ENCODE results near the gene GPRC5D. TPM values are rescaled to one million over a fixed set of nuclear protein-coding genes. Genes with fewer than 3 reads are reported as not detected.

GPRC5D gene
- polyA plus RNA-seq, 3 donors: 0.33 to 0.80 (median 0.71) TPM

DNA sequence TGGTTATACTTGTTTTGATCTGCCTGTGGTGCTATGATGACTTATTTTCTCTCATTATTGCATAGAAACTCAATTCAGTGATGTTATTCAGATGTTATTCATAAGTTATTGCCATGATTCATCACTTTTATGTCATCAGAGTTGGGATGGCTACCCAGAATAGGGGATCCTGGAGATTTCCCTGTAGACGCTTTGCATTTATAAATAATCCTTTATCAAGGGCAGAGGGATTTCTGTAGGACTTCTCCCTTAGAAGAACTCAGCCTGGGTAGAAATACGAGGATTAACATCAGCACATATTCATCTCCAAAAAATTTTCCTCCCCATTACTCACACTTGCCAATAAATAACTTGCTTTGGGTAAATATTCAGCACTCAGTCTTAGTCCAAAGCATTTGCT is 55.7 kb downstream of the GPRC5D start:
- no peak for DNase-seq (ENCODE audit: extremely low read depth in 1 of 11, low read depth in 9 of 11, low spot score in 4 of 11)

GRCh38 chr12:12893438-12893837 is 58.5 kb downstream of the GPRC5D start:
- DNase-seq (ENCODE audit: extremely low read depth in 1 of 11, low read depth in 9 of 11, low spot score in 4 of 11): no peak

DNA sequence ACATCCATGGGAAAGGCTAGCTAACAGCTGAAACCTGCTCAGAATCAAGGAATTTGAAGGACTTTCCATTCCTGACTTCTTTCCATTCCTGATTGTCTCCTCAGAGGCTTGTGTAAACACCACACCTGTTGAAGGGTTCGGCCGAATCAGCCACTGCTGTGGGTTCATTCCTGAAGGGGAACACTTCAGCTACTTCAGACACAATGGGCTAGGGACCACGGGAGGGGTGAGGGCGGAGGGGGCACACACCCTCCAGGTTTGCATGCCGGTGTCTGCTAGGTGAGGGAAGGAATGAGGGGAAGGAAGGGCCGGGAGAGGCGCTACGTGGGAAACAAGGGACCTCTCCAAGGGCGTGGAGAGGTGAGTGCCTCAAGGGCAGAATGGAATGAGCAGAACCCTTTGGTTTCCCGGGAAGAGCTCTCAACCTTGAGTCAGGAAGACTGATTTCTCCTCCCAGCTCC is 59.3 kb downstream of the GPRC5D start:
- DNase-seq (ENCODE audit: extremely low read depth in 1 of 11, low read depth in 9 of 11, low spot score in 4 of 11): no peak

GRCh38 chr12:12891881-12892355 is 60.1 kb downstream of the GPRC5D start:
- DNase-seq (ENCODE audit: extremely low read depth in 1 of 11, low read depth in 9 of 11, low spot score in 4 of 11): no peak

GRCh38 chr12:12891080-12891880 is 60.7 kb downstream of the GPRC5D start, which contains the start of gene GPRC5A:
Gene GPRC5A (plus strand): TSS chr12:12891562. CDS start chr12:12908250, 16,688 bp downstream.
- peak in 9 of 11 donors; percentile 64 to 84 (median 77) for DNase-seq (ENCODE audit: extremely low read depth in 1 of 11, low read depth in 9 of 11, low spot score in 4 of 11)

Other genes with a start within 250 kb of the GPRC5D start
- gene CDKN1B, start 234.8 kb downstream of the GPRC5D start, polyA plus RNA-seq (ENCODE audit: insufficient read length in 3 of 3): 10 to 100 TPM; 67.7 to 80.1 (median 71.2) TPM
- 10 to 100 TPM; 10.1 to 14.2 (median 13.3) TPM for gene APOLD1, start 166.5 kb downstream of the GPRC5D start, polyA plus RNA-seq (ENCODE audit: insufficient read length in 3 of 3)
- 10 to 100 TPM; 73.0 to 81.2 (median 80.0) TPM for gene DDX47, start 138.8 kb downstream of the GPRC5D start, polyA plus RNA-seq (ENCODE audit: insufficient read length in 3 of 3)
- gene GPRC5A, start 60.6 kb downstream of the GPRC5D start, polyA plus RNA-seq (ENCODE audit: insufficient read length in 3 of 3): 10 to 100 TPM in 1 of 3 donors, 1 to 10 TPM in 2; 6.1 to 19.0 (median 6.6) TPM
- gene HEBP1, start 48.1 kb upstream of the GPRC5D start, polyA plus RNA-seq (ENCODE audit: insufficient read length in 3 of 3): 10 to 100 TPM; 62.1 to 74.2 (median 64.6) TPM
- gene FAM234B, start 92.2 kb upstream of the GPRC5D start, polyA plus RNA-seq (ENCODE audit: insufficient read length in 3 of 3): 10 to 100 TPM; 10.9 to 12.4 (median 12.1) TPM
- gene GSG1, start 151.5 kb upstream of the GPRC5D start, polyA plus RNA-seq (ENCODE audit: insufficient read length in 3 of 3): under 1 TPM; 0.43 to 0.92 (median 0.58) TPM
- gene EMP1, start 244.6 kb upstream of the GPRC5D start, polyA plus RNA-seq (ENCODE audit: insufficient read length in 3 of 3): 100 to 1,000 TPM; 105 to 117 (median 114) TPM